ENCODE results near the gene ZNF445.

GRCh38 chr3:44387404-44387803 lies 90.1 kb downstream of the ZNF445 start:
- TF ChIP-seq CTCF (IDR thresholded peaks at IDR 0.05; ENCODE audit: insufficient read depth, low read depth, low read length) (no peak), EZH2 (IDR thresholded peaks at IDR 0.05; ENCODE audit: insufficient read depth, low read length) (no peak)
